ENCODE measurements around the gene TMPRSS4. TPM values are rescaled to one million over a fixed set of nuclear protein-coding genes. Genes with fewer than 3 reads are reported as not detected.
A peak's percentile ranks its signal among the peaks of the same experiment; 100 is the strongest.

TMPRSS4 gene
- total RNA-seq, 1 experiment from 2014 or later, result 99.9 TPM

GRCh38 chr11:118117790-118118601 lies 41.1 kb downstream of the TMPRSS4 start:
- no peak for DNase-seq
- H3K27ac Mint-ChIP-seq (ENCODE audit: unreplicated experiment), result no peak overlapping the region
- H3K27me3 Mint-ChIP-seq (ENCODE audit: unreplicated experiment), result no peaks in the 10 kb centered on the region
- no peaks in the 10 kb centered on the region for H3K4me1 Mint-ChIP-seq (ENCODE audit: low read depth, unreplicated experiment)
- no peaks in the 10 kb centered on the region for H3K9me3 Mint-ChIP-seq (ENCODE audit: low read depth, unreplicated experiment)
- peaks cover 17% of the 10 kb centered on the region for H3K36me3 Mint-ChIP-seq (ENCODE audit: insufficient read depth, unreplicated experiment)
- CTCF ChIA-PET, result interaction anchor here (0.6 kb wide), 1 partner anchor 924 kb away, joined by 4 read pairs; no protein-coding TSS in a partner anchor
- no peak for TF ChIP-seq CTCF (IDR thresholded peaks at IDR 0.05; ENCODE audit: unreplicated experiment)
- BruUV-seq (replicated peaks), result TSS peak; percentile 41
- H3K4me3 Mint-ChIP-seq (ENCODE audit: low read depth, unreplicated experiment), result no peak overlapping the region
- intact Hi-C loops (cut with micrococcal nuclease; ENCODE audit: unreplicated experiment), result no loop called here

DNA sequence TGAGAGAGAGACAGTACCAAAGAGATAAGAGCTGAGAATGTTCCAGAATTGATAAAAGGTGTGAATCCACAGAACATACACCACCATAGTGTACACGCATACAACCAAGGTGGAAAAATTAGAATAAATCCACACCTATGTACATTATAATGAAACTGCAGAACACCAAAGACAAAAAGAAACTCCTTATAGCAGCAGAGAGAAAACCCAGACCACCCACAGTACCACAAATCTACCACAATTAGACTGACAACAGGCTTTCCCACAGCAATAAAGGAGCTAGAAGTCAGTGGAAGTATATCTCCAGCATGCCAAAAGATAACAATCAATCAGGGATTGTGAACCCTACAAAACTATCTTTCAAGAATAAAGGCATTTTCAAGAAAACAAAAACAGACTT lies 43.9 kb downstream of the TMPRSS4 start:
- no TSS peak for BruUV-seq (replicated peaks)
- Mint-ChIP-seq H3K36me3 (ENCODE audit: insufficient read depth, unreplicated experiment) (no peaks in the 10 kb centered on the region), H3K4me1 (ENCODE audit: low read depth, unreplicated experiment) (no peaks in the 10 kb centered on the region), H3K4me3 (ENCODE audit: low read depth, unreplicated experiment) (no peak overlapping the region), H3K9me3 (ENCODE audit: low read depth, unreplicated experiment) (no peaks in the 10 kb centered on the region), H3K27me3 (ENCODE audit: unreplicated experiment) (no peaks in the 10 kb centered on the region), H3K27ac (ENCODE audit: unreplicated experiment) (no peak overlapping the region)
- DNase-seq, result no peak
- CTCF ChIA-PET, result no interaction called here
- TF ChIP-seq CTCF (IDR thresholded peaks at IDR 0.05; ENCODE audit: unreplicated experiment), result no peak
- intact Hi-C loops (cut with micrococcal nuclease; ENCODE audit: unreplicated experiment), result no loop called here

DNA sequence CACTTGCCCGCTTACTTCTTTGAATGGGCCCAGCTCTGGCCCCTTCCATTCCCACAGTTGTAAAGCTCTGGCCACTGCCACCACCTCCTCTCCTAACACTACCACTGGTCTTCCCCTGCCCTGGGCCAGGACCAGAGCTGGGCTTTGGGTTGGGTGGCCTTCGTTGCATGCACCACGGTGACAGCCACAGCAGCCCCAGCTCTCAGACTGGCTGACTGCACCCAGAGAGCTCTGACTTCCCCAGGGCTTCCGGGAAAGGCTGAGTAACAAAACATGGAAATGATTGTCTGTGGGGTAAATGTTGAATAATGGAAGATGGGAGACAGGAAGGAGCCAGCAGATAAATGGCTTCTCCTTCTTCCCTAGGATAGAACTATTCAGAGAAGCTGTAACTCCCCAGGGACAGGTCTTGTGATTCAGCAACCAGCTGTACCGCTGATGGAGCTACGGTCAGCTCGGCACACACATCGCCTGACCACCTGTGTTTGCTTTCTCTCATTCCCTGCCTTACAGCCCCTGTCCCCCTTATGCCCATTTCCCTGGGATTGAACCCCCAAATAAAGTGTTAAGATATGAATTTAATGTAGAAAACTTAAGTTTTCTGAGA lies 48.2 kb downstream of the TMPRSS4 start:
- no TSS peak for BruUV-seq (replicated peaks)
- H3K9me3 Mint-ChIP-seq (ENCODE audit: low read depth, unreplicated experiment), result no peaks in the 10 kb centered on the region
- H3K4me1 Mint-ChIP-seq (ENCODE audit: low read depth, unreplicated experiment), result peaks cover 9% of the 10 kb centered on the region
- no peaks in the 10 kb centered on the region for H3K27me3 Mint-ChIP-seq (ENCODE audit: unreplicated experiment)
- no peak overlapping the region for H3K4me3 Mint-ChIP-seq (ENCODE audit: low read depth, unreplicated experiment)
- no peak for TF ChIP-seq CTCF (IDR thresholded peaks at IDR 0.05; ENCODE audit: unreplicated experiment)
- CTCF ChIA-PET, result no interaction called here
- no peaks in the 10 kb centered on the region for H3K36me3 Mint-ChIP-seq (ENCODE audit: insufficient read depth, unreplicated experiment)
- H3K27ac Mint-ChIP-seq (ENCODE audit: unreplicated experiment), result no peak overlapping the region
- intact Hi-C loops (cut with micrococcal nuclease; ENCODE audit: unreplicated experiment), result no loop called here
- DNase-seq, result no peak

DNA sequence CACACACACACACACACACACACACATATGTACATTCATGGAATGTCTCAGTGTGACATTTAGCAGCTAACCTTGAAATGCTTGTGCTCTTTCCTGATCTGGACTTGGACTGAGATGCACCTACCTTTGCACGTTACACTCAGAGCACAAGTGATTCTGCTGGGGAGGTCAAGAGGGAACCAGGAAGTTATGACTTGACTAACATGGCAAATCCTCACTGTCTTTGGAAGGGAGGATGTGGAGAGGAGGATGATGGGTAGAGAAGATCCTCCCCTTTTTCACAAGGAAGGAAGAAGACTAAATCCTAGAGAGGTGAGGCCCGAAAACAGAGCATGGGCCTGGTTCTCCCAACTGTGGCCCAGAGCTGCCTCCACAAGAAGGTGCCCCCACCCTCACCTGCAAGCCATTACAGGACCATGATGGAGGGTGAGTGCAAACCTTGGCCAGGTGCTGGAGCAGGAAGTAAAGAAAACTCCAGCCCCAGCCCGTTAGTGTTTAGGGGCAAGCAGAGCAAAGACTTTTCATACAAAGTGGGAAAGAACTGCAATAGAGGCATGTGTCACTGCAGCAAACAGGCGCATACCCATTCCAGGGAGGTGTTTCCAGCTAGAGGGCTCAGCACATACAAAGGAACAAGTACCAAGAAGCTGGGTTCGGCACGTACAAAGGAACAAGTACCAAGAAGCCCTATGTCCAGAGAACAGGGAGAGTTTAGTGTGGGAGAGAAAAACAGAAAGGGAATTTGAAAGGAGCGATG lies 49.4 kb downstream of the TMPRSS4 start:
- TF ChIP-seq CTCF (IDR thresholded peaks at IDR 0.05; ENCODE audit: unreplicated experiment), result no peak
- no peaks in the 10 kb centered on the region for H3K27me3 Mint-ChIP-seq (ENCODE audit: unreplicated experiment)
- no peaks in the 10 kb centered on the region for H3K36me3 Mint-ChIP-seq (ENCODE audit: insufficient read depth, unreplicated experiment)
- H3K27ac Mint-ChIP-seq (ENCODE audit: unreplicated experiment), result no peak overlapping the region
- peaks cover 14% of the 10 kb centered on the region for H3K4me1 Mint-ChIP-seq (ENCODE audit: low read depth, unreplicated experiment)
- no peak overlapping the region for H3K4me3 Mint-ChIP-seq (ENCODE audit: low read depth, unreplicated experiment)
- intact Hi-C loops (cut with micrococcal nuclease; ENCODE audit: unreplicated experiment), result no loop called here
- no peak for DNase-seq
- no TSS peak for BruUV-seq (replicated peaks)
- H3K9me3 Mint-ChIP-seq (ENCODE audit: low read depth, unreplicated experiment), result no peaks in the 10 kb centered on the region
- CTCF ChIA-PET, result no interaction called here
